ENCODE results near the gene PPM1M.

DNA sequence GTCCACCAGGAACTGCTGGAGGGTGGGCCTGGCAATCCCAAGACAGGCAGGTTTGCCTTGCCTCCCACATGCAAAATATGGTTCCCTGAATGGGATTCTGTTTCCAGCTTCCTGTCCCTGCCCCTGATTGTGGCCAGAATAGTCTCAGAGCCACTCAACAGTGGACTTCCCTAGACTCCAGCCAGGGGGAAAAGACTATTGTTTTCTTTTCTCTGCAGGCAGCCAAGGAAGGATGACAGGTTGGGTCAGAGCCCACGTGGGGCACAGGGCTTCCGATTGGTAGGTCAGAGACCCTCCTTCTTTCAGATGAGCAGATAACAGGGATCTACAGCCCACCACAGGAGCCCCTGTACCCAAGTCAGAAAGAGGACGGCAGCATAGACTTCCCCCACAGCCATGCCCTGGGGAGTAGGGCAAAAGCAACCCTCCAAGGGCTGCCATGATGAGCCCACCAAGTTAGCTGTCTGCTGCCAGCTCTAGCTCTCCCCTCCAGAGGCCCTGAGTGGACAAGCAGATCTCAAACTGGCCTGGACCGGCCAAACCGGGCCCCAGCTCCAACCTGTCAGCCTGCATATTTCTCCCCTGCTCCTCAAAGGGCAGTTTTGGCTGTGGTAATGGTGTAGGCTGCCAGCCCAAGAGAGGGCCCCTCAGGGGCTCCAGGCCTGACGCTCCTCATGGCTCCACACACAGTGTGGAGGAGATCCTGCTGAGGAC is 26.5 kb upstream of the PPM1M start:
- TF ChIP-seq ZNF274 (IDR thresholded peaks at IDR 0.05; ENCODE audit: low read depth, low read length) (no peak), YY1 (IDR thresholded peaks at IDR 0.05; ENCODE audit: insufficient read depth, insufficient read length) (no peak), SUZ12 (IDR thresholded peaks at IDR 0.05; ENCODE audit: extremely low read depth, insufficient read depth, insufficient read length) (no peak)

All from NT2/D1 (cell line).